Breast epithelium (tissue), 3 donors: ENCODE results near the gene PHACTR1.

Experiments used
- POLR2A ChIP-seq: fragments of 450-650 bp; IDR thresholded peaks from one replicate; pipeline ENCODE4 v1.6.1; 2016; ENCODE audit warnings: antibody characterized with exemption, mild to moderate bottlenecking, moderate library complexity
- POLR2AphosphoS5 ChIP-seq, 3 donors: sonication (generic); formaldehyde crosslinking; IDR thresholded peaks; one replicate each; pipeline ENCODE4 v1.6.1; 2017; ENCODE audit warnings: antibody characterized with exemption in 3 of 3
- TF ChIP-seq, protein P1 (sequence below), 3 donors: fragments of 450-650 bp; IDR thresholded peaks; one replicate each; pipeline ENCODE4 v1.5.1; 2016 to 2017; ENCODE audit warnings: antibody characterized with exemption in 3 of 3, mild to moderate bottlenecking in 3 of 3, moderate library complexity in 3 of 3

DNA sequence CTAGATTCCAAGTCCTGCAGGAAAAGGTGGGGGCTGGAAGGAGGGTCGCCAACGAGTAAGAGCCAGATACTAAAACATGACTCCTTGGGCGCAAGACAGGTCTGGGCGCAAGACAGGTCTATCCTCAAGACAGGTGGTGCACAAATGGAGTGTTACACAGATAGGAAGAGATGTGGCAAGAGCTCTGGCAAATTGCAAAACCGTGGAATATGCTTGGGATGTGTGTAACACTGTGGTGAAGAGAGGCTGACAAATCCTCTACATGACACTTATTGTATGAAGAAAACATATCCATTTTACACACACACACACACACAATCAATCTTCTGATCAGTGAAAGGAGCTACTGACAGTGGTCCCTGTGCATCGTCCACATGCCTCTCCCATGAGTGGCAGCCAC is 534.1 kb downstream of the PHACTR1 start:
- TF ChIP-seq, protein P1, sequence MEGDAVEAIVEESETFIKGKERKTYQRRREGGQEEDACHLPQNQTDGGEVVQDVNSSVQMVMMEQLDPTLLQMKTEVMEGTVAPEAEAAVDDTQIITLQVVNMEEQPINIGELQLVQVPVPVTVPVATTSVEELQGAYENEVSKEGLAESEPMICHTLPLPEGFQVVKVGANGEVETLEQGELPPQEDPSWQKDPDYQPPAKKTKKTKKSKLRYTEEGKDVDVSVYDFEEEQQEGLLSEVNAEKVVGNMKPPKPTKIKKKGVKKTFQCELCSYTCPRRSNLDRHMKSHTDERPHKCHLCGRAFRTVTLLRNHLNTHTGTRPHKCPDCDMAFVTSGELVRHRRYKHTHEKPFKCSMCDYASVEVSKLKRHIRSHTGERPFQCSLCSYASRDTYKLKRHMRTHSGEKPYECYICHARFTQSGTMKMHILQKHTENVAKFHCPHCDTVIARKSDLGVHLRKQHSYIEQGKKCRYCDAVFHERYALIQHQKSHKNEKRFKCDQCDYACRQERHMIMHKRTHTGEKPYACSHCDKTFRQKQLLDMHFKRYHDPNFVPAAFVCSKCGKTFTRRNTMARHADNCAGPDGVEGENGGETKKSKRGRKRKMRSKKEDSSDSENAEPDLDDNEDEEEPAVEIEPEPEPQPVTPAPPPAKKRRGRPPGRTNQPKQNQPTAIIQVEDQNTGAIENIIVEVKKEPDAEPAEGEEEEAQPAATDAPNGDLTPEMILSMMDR (IDR thresholded peaks at IDR 0.05), result no peak
- TF ChIP-seq POLR2A, result no peak
- no peak for TF ChIP-seq POLR2AphosphoS5 (IDR thresholded peaks at IDR 0.05)
